OCI-LY3 (cell line): Measurements from ENCODE around the gene PI16.

Source experiments
- H2AFZ ChIP-seq: fragments of 200-600, 300-600 bp; shearing (Covaris generic); 2 replicates; pipeline ENCODE4 v1.6.0; 2014; ENCODE audit warnings: antibody characterized with exemption, low read depth, low read length
- H3K27ac ChIP-seq: fragments of 200-600, 300-600 bp; sonication (generic); 2 replicates; pipeline ENCODE4 v1.5.1; 2014; ENCODE audit warnings: mild to moderate bottlenecking, low read length, moderate library complexity, mixed read lengths
- H3K27me3 ChIP-seq: fragments of 200-600, 300-600 bp; sonication (generic); 2 replicates; pipeline ENCODE4 v1.6.1; 2014; ENCODE audit warnings: low read depth, low read length, mixed read lengths
- H3K36me3 ChIP-seq: fragments of 200-600, 300-600 bp; sonication (generic); replicated peaks from 2 replicates; pipeline ENCODE3; 2014; ENCODE audit warnings: low read depth, low read length, mixed read lengths
- H3K4me1 ChIP-seq: fragments of 300-600, 200-600 bp; sonication (generic); 2 replicates; pipeline ENCODE4 v1.6.1; 2014; ENCODE audit warnings: low read length, mixed read lengths
- H3K4me2 ChIP-seq: fragments of 200-600, 300-600 bp; sonication (generic); 2 replicates; pipeline ENCODE4 v1.6.1; 2014; ENCODE audit warnings: low read length, mixed read lengths
- H3K4me3 ChIP-seq: fragments of 300-600, 200-600 bp; sonication (generic); 2 replicates; pipeline ENCODE4 v1.5.1; 2014; ENCODE audit warnings: antibody characterized with exemption, mild to moderate bottlenecking, low read length, moderate library complexity
- H3K79me2 ChIP-seq: fragments of 300-600, 200-600 bp; shearing (Covaris generic); 2 replicates; pipeline ENCODE4 v1.6.1; 2014; ENCODE audit warnings: mild to moderate bottlenecking, low read length, mixed read lengths
- H3K9ac ChIP-seq: fragments of 300-600, 200-600 bp; shearing (Covaris generic); 2 replicates; pipeline ENCODE4 v1.6.0; 2014; ENCODE audit warnings: mild to moderate bottlenecking, low read length, moderate library complexity
- H3K9me3 ChIP-seq: fragments of 200-600, 300-600 bp; shearing (Covaris generic); 2 replicates; pipeline ENCODE4 v1.6.1; 2014; ENCODE audit warnings: low read length, mixed read lengths; ENCODE audit not compliant: insufficient read depth
- H4K20me1 ChIP-seq: fragments of 200-600, 300-600 bp; sonication (generic); 2 replicates; pipeline ENCODE4 v1.6.1; 2016; ENCODE audit warnings: low read length, mixed read lengths; ENCODE audit not compliant: insufficient read depth
- EZH2phosphoT487 ChIP-seq: fragments of 200-600 bp; shearing (Covaris generic); IDR thresholded peaks from 2 replicates; pipeline ENCODE4 v1.6.1; 2018; ENCODE audit warnings: antibody characterized with exemption, mixed run types, low read depth
- TF ChIP-seq, protein P1 (sequence below): fragments of 200-600, 300-600 bp; sonication (generic); IDR thresholded peaks from 2 replicates; pipeline ENCODE4 v1.5.1; 2014; ENCODE audit warnings: antibody characterized with exemption, low read length, low read depth

The PI16 gene

DNA sequence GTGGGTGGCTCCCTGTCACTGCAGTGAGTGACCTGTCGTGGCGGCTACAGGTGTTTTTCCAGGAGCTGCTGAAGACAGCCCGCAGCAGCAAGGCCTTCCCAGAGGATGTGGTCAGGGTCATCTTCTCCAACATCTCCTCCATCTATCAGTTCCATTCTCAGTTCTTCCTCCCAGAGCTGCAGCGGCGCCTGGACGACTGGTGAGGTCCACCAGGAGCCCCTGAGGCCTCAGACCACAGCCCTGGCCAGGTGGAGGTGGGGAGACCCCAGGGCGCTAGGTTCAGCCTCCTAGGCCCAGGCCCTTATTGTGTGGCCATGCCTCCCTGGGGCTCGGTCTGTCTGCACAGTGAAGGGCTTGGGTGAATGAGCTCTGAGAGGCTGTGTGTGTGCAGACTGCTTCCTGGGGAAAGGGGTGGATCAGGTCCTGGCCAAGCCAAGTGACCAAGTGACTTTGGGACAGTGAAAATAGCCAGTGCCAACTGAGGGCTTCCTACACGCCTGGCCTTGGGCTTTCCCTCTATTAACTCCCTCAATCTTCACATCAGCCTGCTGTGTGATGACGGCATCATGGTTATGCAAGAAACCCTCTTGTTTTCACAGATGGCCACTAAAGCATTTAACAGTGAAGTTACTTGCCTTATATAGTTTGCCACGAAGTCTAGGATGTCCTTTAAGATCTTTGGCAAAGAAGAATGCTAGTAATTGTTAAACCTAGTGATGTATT, 57.3 kb downstream of the PI16 start:
- Histone ChIP-seq H3K27ac (no peak overlapping the region), H3K36me3 (peaks cover 80% of the 10 kb centered on the region), H4K20me1 (peaks cover 42% of the 10 kb centered on the region), H3K9ac (no peak overlapping the region), H3K4me1 (peaks cover 21% of the 10 kb centered on the region), H3K9me3 (no peaks in the 10 kb centered on the region), H3K4me2 (no peak overlapping the region), H3K27me3 (no peaks in the 10 kb centered on the region), H3K79me2 (peaks cover 48% of the 10 kb centered on the region), H2AFZ (no peak overlapping the region), H3K4me3 (no peak overlapping the region)
- TF ChIP-seq EZH2phosphoT487, result no peak
- TF ChIP-seq, protein P1, sequence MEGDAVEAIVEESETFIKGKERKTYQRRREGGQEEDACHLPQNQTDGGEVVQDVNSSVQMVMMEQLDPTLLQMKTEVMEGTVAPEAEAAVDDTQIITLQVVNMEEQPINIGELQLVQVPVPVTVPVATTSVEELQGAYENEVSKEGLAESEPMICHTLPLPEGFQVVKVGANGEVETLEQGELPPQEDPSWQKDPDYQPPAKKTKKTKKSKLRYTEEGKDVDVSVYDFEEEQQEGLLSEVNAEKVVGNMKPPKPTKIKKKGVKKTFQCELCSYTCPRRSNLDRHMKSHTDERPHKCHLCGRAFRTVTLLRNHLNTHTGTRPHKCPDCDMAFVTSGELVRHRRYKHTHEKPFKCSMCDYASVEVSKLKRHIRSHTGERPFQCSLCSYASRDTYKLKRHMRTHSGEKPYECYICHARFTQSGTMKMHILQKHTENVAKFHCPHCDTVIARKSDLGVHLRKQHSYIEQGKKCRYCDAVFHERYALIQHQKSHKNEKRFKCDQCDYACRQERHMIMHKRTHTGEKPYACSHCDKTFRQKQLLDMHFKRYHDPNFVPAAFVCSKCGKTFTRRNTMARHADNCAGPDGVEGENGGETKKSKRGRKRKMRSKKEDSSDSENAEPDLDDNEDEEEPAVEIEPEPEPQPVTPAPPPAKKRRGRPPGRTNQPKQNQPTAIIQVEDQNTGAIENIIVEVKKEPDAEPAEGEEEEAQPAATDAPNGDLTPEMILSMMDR, result no peak

DNA sequence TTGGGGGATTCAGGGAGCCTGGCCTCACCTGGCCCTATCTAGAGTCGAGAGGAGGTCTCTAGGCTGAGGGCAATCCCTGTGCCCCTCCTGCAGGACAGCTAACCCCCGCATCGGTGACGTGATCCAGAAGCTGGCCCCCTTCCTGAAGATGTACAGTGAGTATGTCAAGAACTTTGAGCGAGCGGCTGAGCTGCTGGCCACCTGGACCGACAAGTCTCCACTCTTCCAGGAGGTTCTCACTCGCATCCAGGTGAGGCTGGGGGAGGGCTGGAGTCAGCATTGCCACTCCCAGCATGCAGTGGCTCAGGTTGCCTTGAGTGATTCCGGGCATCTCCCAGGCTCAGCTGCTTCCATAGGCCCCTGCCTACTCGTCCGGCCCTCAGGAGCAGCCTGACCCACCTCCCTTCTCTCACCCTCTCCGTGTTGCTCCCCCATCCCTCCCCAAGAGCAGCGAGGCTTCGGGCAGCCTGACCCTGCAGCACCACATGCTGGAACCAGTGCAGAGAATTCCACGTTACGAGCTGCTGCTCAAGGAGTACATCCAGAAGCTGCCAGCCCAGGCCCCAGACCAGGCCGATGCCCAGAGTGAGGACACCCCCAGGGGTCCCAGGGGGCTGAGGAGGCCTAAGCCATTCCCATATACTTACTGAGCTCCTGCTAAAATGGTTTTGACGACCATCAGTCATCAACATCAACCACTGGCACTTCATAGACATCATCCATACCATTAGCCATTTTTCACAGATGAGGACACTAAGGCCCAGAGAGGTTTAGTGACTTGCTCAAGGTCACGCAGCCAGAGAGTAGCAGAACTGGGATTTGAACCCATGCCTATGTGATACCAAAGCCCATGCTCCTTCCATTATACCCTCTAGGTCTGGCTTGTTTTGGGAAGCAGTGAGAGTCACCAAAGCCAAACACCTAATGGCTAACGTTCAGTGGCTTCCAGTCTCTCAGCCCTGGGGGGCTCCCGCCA, 59.3 kb downstream of the PI16 start:
- peaks cover 41% of the 10 kb centered on the region for H4K20me1 ChIP-seq
- no peaks in the 10 kb centered on the region for H3K27me3 ChIP-seq
- H3K79me2 ChIP-seq, result peaks cover 29% of the 10 kb centered on the region
- H3K9me3 ChIP-seq, result no peaks in the 10 kb centered on the region
- peaks cover 22% of the 10 kb centered on the region for H3K4me1 ChIP-seq
- H2AFZ ChIP-seq, result no peak overlapping the region
- peaks cover 80% of the 10 kb centered on the region for H3K36me3 ChIP-seq
- TF ChIP-seq EZH2phosphoT487, result no peak
- TF ChIP-seq, protein P1, result no peak
- H3K4me3 ChIP-seq, result no peak overlapping the region
- H3K9ac ChIP-seq, result no peak overlapping the region
- H3K27ac ChIP-seq, result no peak overlapping the region
- H3K4me2 ChIP-seq, result no peak overlapping the region
